Spleen (tissue), 11 donors: Measurements from ENCODE around the gene JADE2. TPM values are rescaled to one million over a fixed set of nuclear protein-coding genes. Genes with fewer than 3 reads are reported as not detected.

ENCODE experiments used
- DNase-seq: peaks from one replicate; pipeline ENCODE4 v3.0.0-alpha.2; 2020
- H3K27ac ChIP-seq, 8 donors: fragments of 200-600 bp; sonication (generic) in 7 of 8; 1 replicate in 4 of 8; 2 replicates in 4 of 8; pipeline versions ENCODE4 v1.5.0 to v1.8.0; 2016 to 2021; ENCODE audit warnings: inconsistent platforms in 4 of 8, mild to moderate bottlenecking in 4 of 8, moderate library complexity in 1 of 8
- H3K27me3 ChIP-seq, 7 donors: fragments of 200-600 bp; sonication (generic) in 6 of 7; replicated peaks in 1 of 7; 1 replicate in 4 of 7; 2 replicates in 3 of 7; pipeline versions ENCODE4 v1.5.0 to v1.8.0; 2016 to 2021; ENCODE audit warnings: inconsistent platforms in 3 of 7, mild to moderate bottlenecking in 1 of 7
- H3K36me3 ChIP-seq, 6 donors: fragments of 200-600 bp; sonication (generic) in 5 of 6; 1 replicate in 4 of 6; 2 replicates in 2 of 6; pipeline versions ENCODE4 v1.5.0 to v1.8.0; 2016 to 2021; ENCODE audit warnings: inconsistent platforms in 2 of 6
- H3K4me1 ChIP-seq, 6 donors: fragments of 200-600 bp; sonication (generic) in 5 of 6; 1 replicate in 3 of 6; 2 replicates in 3 of 6; pipeline versions ENCODE4 v1.5.0 to v1.8.0; 2016 to 2021; ENCODE audit warnings: inconsistent platforms in 3 of 6
- H3K4me3 ChIP-seq, 8 donors: fragments of 200-600 bp; sonication (generic) in 7 of 8; 1 replicate in 4 of 8; 2 replicates in 4 of 8; pipeline versions ENCODE4 v1.5.0 to v1.8.0; 2016 to 2021; ENCODE audit warnings: inconsistent platforms in 4 of 8, mild to moderate bottlenecking in 4 of 8, moderate library complexity in 2 of 8
- H3K9me3 ChIP-seq, 8 donors: fragments of 200-600 bp; sonication (generic) in 7 of 8; 1 replicate in 4 of 8; 2 replicates in 4 of 8; pipeline versions ENCODE4 v1.5.0 to v1.8.0; 2016 to 2021; ENCODE audit warnings: inconsistent platforms in 4 of 8
- CTCF ChIP-seq, 11 experiments: fragments of 200-600 bp in 7 of 11; fragments of 450-650 bp in 4 of 11; sonication (generic) in 4 of 11; IDR thresholded peaks in 8 of 11; conservative IDR thresholded peaks in 3 of 11; 1 replicate in 7 of 11; 2 replicates in 4 of 11; pipeline versions ENCODE4 v1.4.0 to v1.8.0; 2016 to 2021; ENCODE audit warnings: antibody characterized with exemption in 11 of 11, inconsistent platforms in 4 of 11, mild to moderate bottlenecking in 1 of 11
- POLR2A ChIP-seq, 3 donors: fragments of 450-650 bp; IDR thresholded peaks; one replicate each; pipeline ENCODE4 v1.5.1; 2017; ENCODE audit warnings: antibody characterized with exemption in 3 of 3, mild to moderate bottlenecking in 1 of 3
- POLR2AphosphoS5 ChIP-seq, 3 donors: sonication (generic); formaldehyde crosslinking; IDR thresholded peaks; one replicate each; pipeline ENCODE4 v1.5.1; 2017; ENCODE audit warnings: antibody characterized with exemption in 3 of 3
- WGBS, 5 donors: extraction: QIAGEN DNeasy Blood & Tissue Kit in 3 of 5; methylation state at CpG; one replicate each; pipeline versions ENCODE4 v1.1.5 to v1.1.7; 2013 to 2018; 5-methylcytosine and 5-hydroxymethylcytosine counted together
- intact Hi-C: fragments of 100-400 bp; cut with DNase I; formaldehyde crosslinking; loops from one replicate; pipeline ENCODE4 v1.15.0; 2023; ENCODE audit warnings: low total_unique reads
- polyA plus RNA-seq, 3 donors: library from polyadenylated mRNA; stranded (reverse); fragments of 200-250 nt; gene quantifications; one replicate each; pipeline ENCODE4 v1.2.1, GENCODE V29; 2013
- total RNA-seq, 7 donors: library from RNA; depleted of rRNA in 3 of 7; stranded (reverse); fragments of >200 nt in 3 of 7; fragmentation: NEBNext Ultra II Directional in 4 of 7; extraction: Animal tissue kit (Norgen Biotek cat#: 25700) in 4 of 7; gene quantifications; one replicate each; pipeline versions ENCODE4 v1.1.0 to v1.2.1, GENCODE V29; 2016 to 2021
- donor health status: healthy with polysubstance abuse.
- donor health status: DM: no; HTN: no; CAD: no; lungs with moderate emphysema.
- donor health status: DM: no; HTN: no; CAD: no.
- donor health status: Bipolar disorder and iron deficiency.
- donor health status: healthy.
- donor health status: DM: no; HTN: no; CAD: no.
- donor health status: DM: yes; HTN: yes; CAD: no.

Gene JADE2
- total and polyA plus RNA-seq, 10 donors = 12.3 to 131 (median 94.3) TPM

DNA sequence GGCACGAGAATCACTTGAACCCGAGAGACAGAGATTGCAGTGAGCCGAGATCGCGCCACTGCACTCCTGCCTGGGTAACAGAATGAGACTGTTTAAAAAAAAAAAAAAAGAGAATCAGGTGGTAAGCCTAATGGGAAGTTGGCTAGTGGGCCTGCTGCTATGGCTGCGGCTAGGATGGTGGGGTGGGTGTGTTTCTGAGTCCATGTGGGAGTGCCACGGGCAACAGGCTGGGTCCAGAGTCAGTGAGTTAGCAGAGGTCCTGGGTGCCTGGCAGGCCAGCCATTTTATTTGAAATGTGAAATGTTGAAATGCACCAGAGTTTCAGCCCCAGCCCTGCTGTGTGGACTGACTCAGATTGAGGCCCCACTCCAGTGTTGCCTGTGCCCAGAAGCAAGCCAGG, 37.8 kb downstream of the JADE2 start:
- no peaks in the 10 kb centered on the region for H3K27me3 ChIP-seq
- H3K27ac ChIP-seq = no peak overlapping the region

GRCh38 chr5:134563962-134564361, 38.5 kb downstream of the JADE2 start:
- 72 to 78% (median 77%) methylated on average over 4 to 5 of the region's 5 CpGs for WGBS, 5 donors
- no peak overlapping the region for H3K27ac ChIP-seq
- TF ChIP-seq CTCF (IDR thresholded peaks at IDR 0.05 in 8 of 11, conservative IDR thresholded peaks at IDR 0.05 in 3 of 11) = no peak
- TF ChIP-seq POLR2AphosphoS5 (IDR thresholded peaks at IDR 0.05) = no peak
- TF ChIP-seq POLR2A (IDR thresholded peaks at IDR 0.05) = no peak
- peaks cover 19 to 67% (median 50%) of the 10 kb centered on the region in 6 donors for H3K4me1 ChIP-seq
- no peak for DNase-seq
- no peaks in the 10 kb centered on the region for H3K9me3 ChIP-seq
- H3K36me3 ChIP-seq = peaks cover 9 to 100% (median 94%) of the 10 kb centered on the region in 6 donors
- H3K27me3 ChIP-seq = no peaks in the 10 kb centered on the region
- no peak overlapping the region for H3K4me3 ChIP-seq
- intact Hi-C loops = no loop called here

More for the DNA sequence above, 37.8 kb downstream of the JADE2 start:
- peaks cover 9 to 99% (median 90%) of the 10 kb centered on the region in 6 donors for H3K36me3 ChIP-seq
- 95 to 99% (median 98%) methylated on average over 7 of the region's 7 CpGs for WGBS, 5 donors
- no peak overlapping the region for H3K4me3 ChIP-seq
- no peak for DNase-seq
- peaks cover 11 to 62% (median 43%) of the 10 kb centered on the region in 6 donors for H3K4me1 ChIP-seq
- intact Hi-C loops = no loop called here
- no peaks in the 10 kb centered on the region for H3K9me3 ChIP-seq
- TF ChIP-seq POLR2A (IDR thresholded peaks at IDR 0.05) (no peak), POLR2AphosphoS5 (IDR thresholded peaks at IDR 0.05) (peak in 1 of 3 donors; percentile 11), CTCF (IDR thresholded peaks at IDR 0.05 in 8 of 11, conservative IDR thresholded peaks at IDR 0.05 in 3 of 11) (no peak)

GRCh38 chr5:134564396-134564795, 38.9 kb downstream of the JADE2 start:
- peaks cover 23 to 68% (median 50%) of the 10 kb centered on the region in 6 donors for H3K4me1 ChIP-seq
- 90 to 99% (median 98%) methylated on average over 4 of the region's 4 CpGs; no CpG with 5 or more reads in 1 of the 5 donors for WGBS, 5 donors
- no peak for DNase-seq
- intact Hi-C loops = no loop called here
- H3K36me3 ChIP-seq = peaks cover 9 to 100% (median 96%) of the 10 kb centered on the region in 6 donors
- H3K27me3 ChIP-seq = no peaks in the 10 kb centered on the region
- H3K27ac ChIP-seq = no peak overlapping the region
- no peak for TF ChIP-seq POLR2A (IDR thresholded peaks at IDR 0.05)
- peak in 2 of 3 donors; percentile 42 to 65 for TF ChIP-seq POLR2AphosphoS5 (IDR thresholded peaks at IDR 0.05)
- H3K4me3 ChIP-seq = no peak overlapping the region
- H3K9me3 ChIP-seq = no peaks in the 10 kb centered on the region

GRCh38 chr5:134565791-134566740, 40.6 kb downstream of the JADE2 start:
- H3K36me3 ChIP-seq = peaks cover 9 to 100% (median 98%) of the 10 kb centered on the region in 6 donors
- peak; percentile 70 for DNase-seq
- peaks cover 31 to 76% (median 58%) of the 10 kb centered on the region in 6 donors for H3K4me1 ChIP-seq
- no peaks in the 10 kb centered on the region for H3K27me3 ChIP-seq
- H3K4me3 ChIP-seq = no peak overlapping the region
- no peaks in the 10 kb centered on the region for H3K9me3 ChIP-seq
- peak overlapping the region in 2 of 8 donors; percentile 75 to 78 for H3K27ac ChIP-seq
- TF ChIP-seq POLR2AphosphoS5 (IDR thresholded peaks at IDR 0.05) = peak in 1 of 3 donors; percentile 52
- no peak for TF ChIP-seq POLR2A (IDR thresholded peaks at IDR 0.05)
- TF ChIP-seq CTCF (IDR thresholded peaks at IDR 0.05 in 8 of 11, conservative IDR thresholded peaks at IDR 0.05 in 3 of 11) = no peak
- 90 to 97% (median 94%) methylated on average over 22 to 28 of the region's 28 CpGs for WGBS, 5 donors
- intact Hi-C loops = no loop called here
